ENCODE data around the gene PCYOX1L.

DNA sequence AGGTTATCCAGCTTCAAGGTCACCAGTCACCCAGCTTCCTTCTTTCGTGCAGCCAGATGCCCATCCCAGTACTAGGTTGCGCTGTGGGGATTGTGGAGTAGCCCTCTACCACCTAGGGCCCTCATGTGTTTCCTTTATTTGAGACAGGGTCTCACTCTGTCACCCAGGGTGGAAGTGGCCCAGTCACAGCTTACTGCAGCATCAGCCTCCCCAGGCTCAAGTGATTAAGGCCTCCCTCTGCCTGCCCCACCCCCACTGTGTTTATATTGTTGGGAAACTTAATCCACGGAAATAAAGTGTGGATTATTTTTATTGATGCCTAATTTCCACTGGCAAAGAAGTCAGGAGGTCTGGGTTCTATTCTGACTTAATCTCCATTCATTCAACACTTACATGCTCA is 17.0 kb downstream of the PCYOX1L start:
- TF ChIP-seq, protein P1, sequence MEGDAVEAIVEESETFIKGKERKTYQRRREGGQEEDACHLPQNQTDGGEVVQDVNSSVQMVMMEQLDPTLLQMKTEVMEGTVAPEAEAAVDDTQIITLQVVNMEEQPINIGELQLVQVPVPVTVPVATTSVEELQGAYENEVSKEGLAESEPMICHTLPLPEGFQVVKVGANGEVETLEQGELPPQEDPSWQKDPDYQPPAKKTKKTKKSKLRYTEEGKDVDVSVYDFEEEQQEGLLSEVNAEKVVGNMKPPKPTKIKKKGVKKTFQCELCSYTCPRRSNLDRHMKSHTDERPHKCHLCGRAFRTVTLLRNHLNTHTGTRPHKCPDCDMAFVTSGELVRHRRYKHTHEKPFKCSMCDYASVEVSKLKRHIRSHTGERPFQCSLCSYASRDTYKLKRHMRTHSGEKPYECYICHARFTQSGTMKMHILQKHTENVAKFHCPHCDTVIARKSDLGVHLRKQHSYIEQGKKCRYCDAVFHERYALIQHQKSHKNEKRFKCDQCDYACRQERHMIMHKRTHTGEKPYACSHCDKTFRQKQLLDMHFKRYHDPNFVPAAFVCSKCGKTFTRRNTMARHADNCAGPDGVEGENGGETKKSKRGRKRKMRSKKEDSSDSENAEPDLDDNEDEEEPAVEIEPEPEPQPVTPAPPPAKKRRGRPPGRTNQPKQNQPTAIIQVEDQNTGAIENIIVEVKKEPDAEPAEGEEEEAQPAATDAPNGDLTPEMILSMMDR (IDR thresholded peaks at IDR 0.05; ENCODE audit: low read length): no peak
- TF ChIP-seq EZH2 (IDR thresholded peaks at IDR 0.05; ENCODE audit: borderline replicate concordance, low read length): no peak

Data from OCI-LY1 (cell line).